ENCODE results near the gene POLA2. TPM values are rescaled to one million over a fixed set of nuclear protein-coding genes. Genes with fewer than 3 reads are reported as not detected.

POLA2 gene
- total RNA-seq, 5 donors from 2014 or later (not counting 1 experiment from before 2014, with no cell fraction given), result 15.1 to 24.2 (median 20.4) TPM

GRCh38 chr11:65320386-65321075 is 58.8 kb downstream of the POLA2 start:
- ChIA-PET POLR2A (interaction anchor here in 1 of 2 donors (0.7 kb wide), 1 partner anchor 1023 kb away, joined by 6 read pairs; no protein-coding TSS in a partner anchor), CTCF (interaction anchor here (0.6 to 1.3 kb wide), 2 partner anchors 45 to 383 kb away, joined by 3 to 5 read pairs; no protein-coding TSS in a partner anchor)
- peaks cover 0 to 40% of the 10 kb centered on the region in 2 experiments for H3K27me3 ChIP-seq (replicated peaks in 1 of 2; ENCODE audit: control insufficient read depth in 2 of 2, extremely low read depth in 1 of 2, insufficient read depth in 2 of 2, low read length in 1 of 2)
- peaks cover 3 to 6% of the 10 kb centered on the region in 2 donors for H3K27me3 Mint-ChIP-seq
- no peak for ATAC-seq (replicated peaks in 1 of 4)
- H3K27ac ChIP-seq (ENCODE audit: low read length), result no peak overlapping the region
- peaks cover 4 to 5% (median 5%) of the 10 kb centered on the region in 3 donors for H3K4me1 Mint-ChIP-seq
- peaks cover 0 to 6% of the 10 kb centered on the region in 2 experiments for H3K4me1 ChIP-seq (ENCODE audit: control insufficient read depth in 1 of 2, extremely low read depth in 1 of 2, insufficient read depth in 2 of 2, low read length in 2 of 2)
- no peaks in the 10 kb centered on the region for H3K9me3 ChIP-seq
- H3K36me3 ChIP-seq (ENCODE audit: control insufficient read depth in 2 of 2, extremely low read depth in 1 of 2, insufficient read depth in 1 of 2, low read length in 1 of 2), result no peaks in the 10 kb centered on the region
- H3K4me3 ChIP-seq (ENCODE audit: control insufficient read depth in 1 of 2, extremely low read depth in 1 of 2, low read length in 1 of 2), result no peak overlapping the region
- no peak overlapping the region for H3K4me3 Mint-ChIP-seq
- no peak overlapping the region for H3K27ac Mint-ChIP-seq
- DNase-seq, result no peak
- H3K36me3 Mint-ChIP-seq, result no peaks in the 10 kb centered on the region
- no peaks in the 10 kb centered on the region for H3K9me3 Mint-ChIP-seq
- WGBS (ENCODE audit: insufficient coverage), result 78% methylated on average over 18 of the region's 22 CpGs

- 85% methylated on average over 8 of the region's 15 CpGs for WGBS (ENCODE audit: insufficient coverage)
- Mint-ChIP-seq H3K36me3 (no peaks in the 10 kb centered on the region), H3K27me3 (peaks cover 4 to 6% of the 10 kb centered on the region in 2 donors), H3K27ac (no peak overlapping the region), H3K9me3 (no peaks in the 10 kb centered on the region), H3K4me3 (no peak overlapping the region), H3K4me1 (peaks cover 0 to under 1% (median under 1%) of the 10 kb centered on the region in 3 donors)
- Histone ChIP-seq H3K27me3 (replicated peaks in 1 of 2; ENCODE audit: control insufficient read depth in 2 of 2, extremely low read depth in 1 of 2, insufficient read depth in 2 of 2, low read length in 1 of 2) (peaks cover 0 to 40% of the 10 kb centered on the region in 2 experiments), H3K4me1 (ENCODE audit: control insufficient read depth in 1 of 2, extremely low read depth in 1 of 2, insufficient read depth in 2 of 2, low read length in 2 of 2) (peaks cover 0 to under 1% of the 10 kb centered on the region in 2 experiments), H3K36me3 (ENCODE audit: control insufficient read depth in 2 of 2, extremely low read depth in 1 of 2, insufficient read depth in 1 of 2, low read length in 1 of 2) (no peaks in the 10 kb centered on the region), H3K27ac (ENCODE audit: low read length) (no peak overlapping the region), H3K9me3 (no peaks in the 10 kb centered on the region), H3K4me3 (ENCODE audit: control insufficient read depth in 1 of 2, extremely low read depth in 1 of 2, low read length in 1 of 2) (no peak overlapping the region)
- no peak for ATAC-seq (replicated peaks in 1 of 4)
- CTCF ChIA-PET, result interaction anchor here in 1 of 2 donors (1.3 kb wide), 1 partner anchor 46 kb away, joined by 5 read pairs; no protein-coding TSS in a partner anchor
- POLR2A ChIA-PET, result no interaction called here
- DNase-seq, result no peak
Observed at GRCh38 chr11:65321076-65321475, 59.3 kb downstream of the POLA2 start.

- Histone ChIP-seq H3K4me1 (ENCODE audit: control insufficient read depth in 1 of 2, extremely low read depth in 1 of 2, insufficient read depth in 2 of 2, low read length in 2 of 2) (no peaks in the 10 kb centered on the region), H3K27ac (ENCODE audit: low read length) (no peak overlapping the region), H3K9me3 (no peaks in the 10 kb centered on the region), H3K27me3 (replicated peaks in 1 of 2; ENCODE audit: control insufficient read depth in 2 of 2, extremely low read depth in 1 of 2, insufficient read depth in 2 of 2, low read length in 1 of 2) (peaks cover 0 to 39% of the 10 kb centered on the region in 2 experiments), H3K4me3 (ENCODE audit: control insufficient read depth in 1 of 2, extremely low read depth in 1 of 2, low read length in 1 of 2) (no peak overlapping the region), H3K36me3 (ENCODE audit: control insufficient read depth in 2 of 2, extremely low read depth in 1 of 2, insufficient read depth in 1 of 2, low read length in 1 of 2) (no peaks in the 10 kb centered on the region)
- Mint-ChIP-seq H3K27me3 (peaks cover 4 to 6% of the 10 kb centered on the region in 2 donors), H3K36me3 (no peaks in the 10 kb centered on the region), H3K9me3 (no peaks in the 10 kb centered on the region), H3K27ac (no peak overlapping the region), H3K4me1 (no peaks in the 10 kb centered on the region), H3K4me3 (no peak overlapping the region)
- POLR2A ChIA-PET, result no interaction called here
- CTCF ChIA-PET, result no interaction called here
- ATAC-seq (replicated peaks in 1 of 4) (no peak), DNase-seq (no peak)
- WGBS (ENCODE audit: insufficient coverage), result 91% methylated on average over 10 of the region's 13 CpGs
Observed at GRCh38 chr11:65321828-65322485, 60.2 kb downstream of the POLA2 start.

- Mint-ChIP-seq H3K36me3 (no peaks in the 10 kb centered on the region), H3K27ac (no peak overlapping the region), H3K27me3 (peaks cover 4 to 6% of the 10 kb centered on the region in 2 donors), H3K4me1 (no peaks in the 10 kb centered on the region), H3K9me3 (no peaks in the 10 kb centered on the region), H3K4me3 (no peak overlapping the region)
- Histone ChIP-seq H3K27ac (ENCODE audit: low read length) (no peak overlapping the region), H3K4me3 (ENCODE audit: control insufficient read depth in 1 of 2, extremely low read depth in 1 of 2, low read length in 1 of 2) (no peak overlapping the region), H3K4me1 (ENCODE audit: control insufficient read depth in 1 of 2, extremely low read depth in 1 of 2, insufficient read depth in 2 of 2, low read length in 2 of 2) (no peaks in the 10 kb centered on the region), H3K27me3 (replicated peaks in 1 of 2; ENCODE audit: control insufficient read depth in 2 of 2, extremely low read depth in 1 of 2, insufficient read depth in 2 of 2, low read length in 1 of 2) (peaks cover 0 to 38% of the 10 kb centered on the region in 2 experiments), H3K9me3 (no peaks in the 10 kb centered on the region), H3K36me3 (ENCODE audit: control insufficient read depth in 2 of 2, extremely low read depth in 1 of 2, insufficient read depth in 1 of 2, low read length in 1 of 2) (no peaks in the 10 kb centered on the region)
- WGBS (ENCODE audit: insufficient coverage), result 82% methylated on average over 8 of the region's 12 CpGs
- CTCF ChIA-PET, result no interaction called here
- no peak for ATAC-seq (replicated peaks in 1 of 4)
- no peak for DNase-seq
- POLR2A ChIA-PET, result no interaction called here
Observed at GRCh38 chr11:65323813-65324212, 62.1 kb downstream of the POLA2 start.

GRCh38 chr11:65325435-65325834 is 63.7 kb downstream of the POLA2 start:
- H3K36me3 ChIP-seq (ENCODE audit: control insufficient read depth in 2 of 2, extremely low read depth in 1 of 2, insufficient read depth in 1 of 2, low read length in 1 of 2), result no peaks in the 10 kb centered on the region
- ChIA-PET POLR2A (interaction anchor here in 1 of 2 donors (0.6 kb wide), 1 partner anchor 357 kb away, joined by 4 read pairs; no protein-coding TSS in a partner anchor), CTCF (interaction anchor here (0.5 to 1.0 kb wide), 3 partner anchors 12 to 46 kb away, joined by 3 read pairs; no protein-coding TSS in a partner anchor)
- no peak for ATAC-seq (replicated peaks in 1 of 4)
- H3K4me3 ChIP-seq (ENCODE audit: control insufficient read depth in 1 of 2, extremely low read depth in 1 of 2, low read length in 1 of 2), result no peak overlapping the region
- no peaks in the 10 kb centered on the region for H3K9me3 ChIP-seq
- DNase-seq, result no peak
- Mint-ChIP-seq H3K4me1 (peaks cover 7 to 9% (median 8%) of the 10 kb centered on the region in 3 donors), H3K27me3 (peaks cover 4 to 6% of the 10 kb centered on the region in 2 donors), H3K9me3 (no peaks in the 10 kb centered on the region), H3K4me3 (no peak overlapping the region), H3K27ac (no peak overlapping the region), H3K36me3 (no peaks in the 10 kb centered on the region)
- peaks cover 0 to 3% of the 10 kb centered on the region in 2 experiments for H3K4me1 ChIP-seq (ENCODE audit: control insufficient read depth in 1 of 2, extremely low read depth in 1 of 2, insufficient read depth in 2 of 2, low read length in 2 of 2)
- 81% methylated on average over 2 of the region's 4 CpGs for WGBS (ENCODE audit: insufficient coverage)
- no peak overlapping the region for H3K27ac ChIP-seq (ENCODE audit: low read length)
- H3K27me3 ChIP-seq (replicated peaks in 1 of 2; ENCODE audit: control insufficient read depth in 2 of 2, extremely low read depth in 1 of 2, insufficient read depth in 2 of 2, low read length in 1 of 2), result peaks cover 0 to 33% of the 10 kb centered on the region in 2 experiments

GRCh38 chr11:65327021-65327420 is 65.3 kb downstream of the POLA2 start:
- ATAC-seq (replicated peaks in 1 of 4) (no peak), DNase-seq (no peak)
- Histone ChIP-seq H3K36me3 (ENCODE audit: control insufficient read depth in 2 of 2, extremely low read depth in 1 of 2, insufficient read depth in 1 of 2, low read length in 1 of 2) (no peaks in the 10 kb centered on the region), H3K27me3 (replicated peaks in 1 of 2; ENCODE audit: control insufficient read depth in 2 of 2, extremely low read depth in 1 of 2, insufficient read depth in 2 of 2, low read length in 1 of 2) (peaks cover 0 to 17% of the 10 kb centered on the region in 2 experiments), H3K4me3 (ENCODE audit: control insufficient read depth in 1 of 2, extremely low read depth in 1 of 2, low read length in 1 of 2) (no peak overlapping the region), H3K27ac (ENCODE audit: low read length) (no peak overlapping the region), H3K9me3 (no peaks in the 10 kb centered on the region), H3K4me1 (ENCODE audit: control insufficient read depth in 1 of 2, extremely low read depth in 1 of 2, insufficient read depth in 2 of 2, low read length in 2 of 2) (peaks cover 0 to 3% of the 10 kb centered on the region in 2 experiments)
- Mint-ChIP-seq H3K27ac (no peak overlapping the region), H3K4me3 (no peak overlapping the region), H3K36me3 (no peaks in the 10 kb centered on the region), H3K4me1 (peaks cover 7 to 9% (median 8%) of the 10 kb centered on the region in 3 donors), H3K9me3 (no peaks in the 10 kb centered on the region), H3K27me3 (peaks cover 4 to 6% of the 10 kb centered on the region in 2 donors)
- ChIA-PET POLR2A (no interaction called here), CTCF (interaction anchor here (0.6 to 1.0 kb wide), 4 partner anchors 8 to 39 kb away, joined by 3 to 6 read pairs (median 4); no protein-coding TSS in a partner anchor)
- no CpG with 5 or more reads among the region's 8 CpGs for WGBS (ENCODE audit: insufficient coverage)

All from T-cell (primary cell).